GM12878 (cell line): ENCODE measurements around the gene HS3ST3B1. TPM values are rescaled to one million over a fixed set of nuclear protein-coding genes. Genes with fewer than 3 reads are reported as not detected.

Experiments
- CEBPB ChIP-seq, 2 experiments: fragments of 150-350 bp in 1 of 2; IDR thresholded peaks; 2 replicates each; pipeline ENCODE4 v1.6.1; 2012 to 2014; ENCODE audit warnings: low read depth in 2 of 2, low read length in 2 of 2, borderline replicate concordance in 1 of 2, inconsistent platforms in 1 of 2
- FOS ChIP-seq: IDR thresholded peaks from 3 replicates; pipeline ENCODE4 v1.6.1; 2011; ENCODE audit warnings: borderline replicate concordance; ENCODE audit not compliant: insufficient read length; ENCODE audit errors: extremely low read depth
- FOXK2 ChIP-seq: fragments of 450-650 bp; IDR thresholded peaks from 2 replicates; pipeline ENCODE4 v1.6.1; 2017; ENCODE audit warnings: mild to moderate bottlenecking, moderate library complexity
- MEF2A ChIP-seq: IDR thresholded peaks from 2 replicates; pipeline ENCODE4 v1.6.1; 2011; ENCODE audit warnings: low read depth, mild to moderate bottlenecking, low read length, moderate library complexity; ENCODE audit not compliant: insufficient read depth
- NBN ChIP-seq: fragments of 450-650 bp; IDR thresholded peaks from 2 replicates; pipeline ENCODE4 v1.6.1; 2016
- NFXL1 ChIP-seq: fragments of 450-650 bp; IDR thresholded peaks from 2 replicates; pipeline ENCODE4 v1.6.1; 2017; ENCODE audit warnings: antibody characterized with exemption, mild to moderate bottlenecking, borderline replicate concordance
- RELA ChIP-seq: fragments of 450-650 bp; IDR thresholded peaks from 2 replicates; pipeline ENCODE4 v1.8.0; 2014; ENCODE audit warnings: borderline replicate concordance; ENCODE audit not compliant: partially characterized antibody
- RUNX3 ChIP-seq: IDR thresholded peaks from 2 replicates; pipeline ENCODE4 v1.6.1; 2012; ENCODE audit warnings: low read length, inconsistent platforms
- SMC3 ChIP-seq: IDR thresholded peaks from 2 replicates; pipeline ENCODE4 v1.6.1; 2011; ENCODE audit warnings: low read length, improper control_type of control experiment, borderline replicate concordance
- SUZ12 ChIP-seq: fragments of 200-600 bp; sonication (generic); IDR thresholded peaks from one replicate; pipeline ENCODE4 v1.6.1; 2018; ENCODE audit warnings: antibody characterized with exemption, mild to moderate bottlenecking; ENCODE audit not compliant: unreplicated experiment
- TCF12 ChIP-seq: IDR thresholded peaks from 2 replicates; pipeline ENCODE4 v1.6.1; 2011; ENCODE audit warnings: low read depth, mild to moderate bottlenecking, low read length
- polyA plus RNA-seq, 11 experiments: library from polyadenylated mRNA; depleted of rRNA in 4 of 11; unstranded in 6 of 11; stranded (reverse) in 5 of 11; fragments of >200 nt; fragmentation: Nextera tagmentation in 4 of 11; fragmentation: Illumina TruSeq in 1 of 11; extraction: Ambion mirVana in 4 of 11; extraction: Trizol in 1 of 11; gene quantifications; 1 replicate in 1 of 11; 2 replicates in 10 of 11; pipeline versions ENCODE4 v1.2.1 to v1.2.3, GENCODE V29; 2011 to 2016; ENCODE audit warnings: inconsistent platforms in 2 of 11, missing spikeins in 2 of 11, low read depth in 1 of 11
- total RNA-seq, 4 experiments: library from RNA; depleted of rRNA in 3 of 4; stranded (reverse); fragments of >200 nt in 3 of 4; fragmentation: Illumina TruSeq in 1 of 4; extraction: Trizol in 1 of 4; gene quantifications; 2 replicates each; pipeline versions ENCODE4 v1.2.1 to v1.2.3, GENCODE V29; 2013 to 2021
- TF ChIP-seq, protein P1 (sequence below): IDR thresholded peaks from 2 replicates; pipeline ENCODE4 v1.6.1; 2012; ENCODE audit warnings: low read depth, low read length, improper control_type of control experiment
- TF ChIP-seq, protein P2 (sequence below): IDR thresholded peaks from 2 replicates; pipeline ENCODE4 v1.6.1; 2012; ENCODE audit warnings: improper control_type of control experiment, low read depth, low read length; ENCODE audit not compliant: insufficient replicate concordance
- TF ChIP-seq, protein P3 (sequence below): fragments of 450-650 bp; IDR thresholded peaks from 2 replicates; pipeline ENCODE4 v1.6.1; 2017; ENCODE audit warnings: mild to moderate bottlenecking, low read depth, inconsistent platforms; ENCODE audit not compliant: poor library complexity, severe bottlenecking

The HS3ST3B1 gene
- total and polyA plus RNA-seq, 10 of the 15 experiments (the other 5 are each of a cell fraction or from before 2014, with no cell fraction given), result 0.03 to 0.14 (median 0.06) TPM; not detected in 3

DNA sequence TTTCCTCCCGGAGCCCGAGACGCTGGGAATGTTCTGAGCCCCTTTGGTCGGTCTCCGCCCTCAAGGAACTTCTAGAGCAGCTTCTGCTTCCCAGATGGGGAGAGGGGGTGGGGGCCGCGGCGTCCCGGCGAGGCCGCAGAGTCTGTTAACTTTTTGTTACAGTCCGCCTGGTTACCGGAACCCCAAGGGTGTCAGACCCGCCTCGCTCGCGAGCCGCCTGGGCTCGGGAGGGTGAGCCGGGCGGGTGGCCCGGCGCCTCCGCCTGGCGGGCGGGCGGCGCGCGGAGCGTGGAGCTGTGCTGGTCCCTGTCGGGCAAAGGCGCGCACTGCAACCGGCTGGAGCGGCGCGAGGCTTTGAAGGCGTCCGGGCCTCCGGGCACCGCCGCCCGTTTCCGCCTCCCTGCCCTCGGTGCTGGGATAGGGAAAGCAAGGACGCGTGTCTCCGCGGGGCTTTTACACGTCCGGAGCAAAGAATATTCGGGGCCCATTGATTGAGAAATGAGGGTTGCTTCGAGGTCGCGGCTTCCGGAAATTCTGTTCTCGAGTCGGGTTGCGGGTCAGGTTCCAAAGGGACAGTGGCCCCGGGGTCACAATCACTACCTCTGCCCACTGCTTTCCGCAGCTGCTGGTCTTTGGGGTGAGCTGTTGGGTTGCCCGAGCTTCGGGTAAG, 1.7 kb downstream of the HS3ST3B1 start (continued):
- TF ChIP-seq FOS, result no peak
- TF ChIP-seq, protein P1, sequence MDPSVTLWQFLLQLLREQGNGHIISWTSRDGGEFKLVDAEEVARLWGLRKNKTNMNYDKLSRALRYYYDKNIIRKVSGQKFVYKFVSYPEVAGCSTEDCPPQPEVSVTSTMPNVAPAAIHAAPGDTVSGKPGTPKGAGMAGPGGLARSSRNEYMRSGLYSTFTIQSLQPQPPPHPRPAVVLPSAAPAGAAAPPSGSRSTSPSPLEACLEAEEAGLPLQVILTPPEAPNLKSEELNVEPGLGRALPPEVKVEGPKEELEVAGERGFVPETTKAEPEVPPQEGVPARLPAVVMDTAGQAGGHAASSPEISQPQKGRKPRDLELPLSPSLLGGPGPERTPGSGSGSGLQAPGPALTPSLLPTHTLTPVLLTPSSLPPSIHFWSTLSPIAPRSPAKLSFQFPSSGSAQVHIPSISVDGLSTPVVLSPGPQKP, result no peak
- TF ChIP-seq FOXK2, result no peak
- TF ChIP-seq SUZ12, result peak; percentile 59
- TF ChIP-seq NFXL1, result no peak
- TF ChIP-seq CEBPB (IDR thresholded peaks at IDR 0.05; ENCODE audit: borderline replicate concordance in 1 of 2, low read depth in 2 of 2, low read length in 2 of 2), result no peak
- TF ChIP-seq SMC3, result peak; percentile 68
- TF ChIP-seq, protein P2, sequence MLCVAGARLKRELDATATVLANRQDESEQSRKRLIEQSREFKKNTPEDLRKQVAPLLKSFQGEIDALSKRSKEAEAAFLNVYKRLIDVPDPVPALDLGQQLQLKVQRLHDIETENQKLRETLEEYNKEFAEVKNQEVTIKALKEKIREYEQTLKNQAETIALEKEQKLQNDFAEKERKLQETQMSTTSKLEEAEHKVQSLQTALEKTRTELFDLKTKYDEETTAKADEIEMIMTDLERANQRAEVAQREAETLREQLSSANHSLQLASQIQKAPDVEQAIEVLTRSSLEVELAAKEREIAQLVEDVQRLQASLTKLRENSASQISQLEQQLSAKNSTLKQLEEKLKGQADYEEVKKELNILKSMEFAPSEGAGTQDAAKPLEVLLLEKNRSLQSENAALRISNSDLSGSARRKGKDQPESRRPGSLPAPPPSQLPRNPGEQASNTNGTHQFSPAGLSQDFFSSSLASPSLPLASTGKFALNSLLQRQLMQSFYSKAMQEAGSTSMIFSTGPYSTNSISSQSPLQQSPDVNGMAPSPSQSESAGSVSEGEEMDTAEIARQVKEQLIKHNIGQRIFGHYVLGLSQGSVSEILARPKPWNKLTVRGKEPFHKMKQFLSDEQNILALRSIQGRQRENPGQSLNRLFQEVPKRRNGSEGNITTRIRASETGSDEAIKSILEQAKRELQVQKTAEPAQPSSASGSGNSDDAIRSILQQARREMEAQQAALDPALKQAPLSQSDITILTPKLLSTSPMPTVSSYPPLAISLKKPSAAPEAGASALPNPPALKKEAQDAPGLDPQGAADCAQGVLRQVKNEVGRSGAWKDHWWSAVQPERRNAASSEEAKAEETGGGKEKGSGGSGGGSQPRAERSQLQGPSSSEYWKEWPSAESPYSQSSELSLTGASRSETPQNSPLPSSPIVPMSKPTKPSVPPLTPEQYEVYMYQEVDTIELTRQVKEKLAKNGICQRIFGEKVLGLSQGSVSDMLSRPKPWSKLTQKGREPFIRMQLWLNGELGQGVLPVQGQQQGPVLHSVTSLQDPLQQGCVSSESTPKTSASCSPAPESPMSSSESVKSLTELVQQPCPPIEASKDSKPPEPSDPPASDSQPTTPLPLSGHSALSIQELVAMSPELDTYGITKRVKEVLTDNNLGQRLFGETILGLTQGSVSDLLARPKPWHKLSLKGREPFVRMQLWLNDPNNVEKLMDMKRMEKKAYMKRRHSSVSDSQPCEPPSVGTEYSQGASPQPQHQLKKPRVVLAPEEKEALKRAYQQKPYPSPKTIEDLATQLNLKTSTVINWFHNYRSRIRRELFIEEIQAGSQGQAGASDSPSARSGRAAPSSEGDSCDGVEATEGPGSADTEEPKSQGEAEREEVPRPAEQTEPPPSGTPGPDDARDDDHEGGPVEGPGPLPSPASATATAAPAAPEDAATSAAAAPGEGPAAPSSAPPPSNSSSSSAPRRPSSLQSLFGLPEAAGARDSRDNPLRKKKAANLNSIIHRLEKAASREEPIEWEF, result no peak
- TF ChIP-seq, protein P3, sequence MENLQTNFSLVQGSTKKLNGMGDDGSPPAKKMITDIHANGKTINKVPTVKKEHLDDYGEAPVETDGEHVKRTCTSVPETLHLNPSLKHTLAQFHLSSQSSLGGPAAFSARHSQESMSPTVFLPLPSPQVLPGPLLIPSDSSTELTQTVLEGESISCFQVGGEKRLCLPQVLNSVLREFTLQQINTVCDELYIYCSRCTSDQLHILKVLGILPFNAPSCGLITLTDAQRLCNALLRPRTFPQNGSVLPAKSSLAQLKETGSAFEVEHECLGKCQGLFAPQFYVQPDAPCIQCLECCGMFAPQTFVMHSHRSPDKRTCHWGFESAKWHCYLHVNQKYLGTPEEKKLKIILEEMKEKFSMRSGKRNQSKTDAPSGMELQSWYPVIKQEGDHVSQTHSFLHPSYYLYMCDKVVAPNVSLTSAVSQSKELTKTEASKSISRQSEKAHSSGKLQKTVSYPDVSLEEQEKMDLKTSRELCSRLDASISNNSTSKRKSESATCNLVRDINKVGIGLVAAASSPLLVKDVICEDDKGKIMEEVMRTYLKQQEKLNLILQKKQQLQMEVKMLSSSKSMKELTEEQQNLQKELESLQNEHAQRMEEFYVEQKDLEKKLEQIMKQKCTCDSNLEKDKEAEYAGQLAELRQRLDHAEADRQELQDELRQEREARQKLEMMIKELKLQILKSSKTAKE, result no peak
- TF ChIP-seq RUNX3, result no peak
- TF ChIP-seq NBN, result no peak
- no peak for TF ChIP-seq TCF12
- TF ChIP-seq RELA, result no peak
- TF ChIP-seq MEF2A, result no peak
